ENCODE measurements around the gene ZNF185.

Gene ZNF185

DNA sequence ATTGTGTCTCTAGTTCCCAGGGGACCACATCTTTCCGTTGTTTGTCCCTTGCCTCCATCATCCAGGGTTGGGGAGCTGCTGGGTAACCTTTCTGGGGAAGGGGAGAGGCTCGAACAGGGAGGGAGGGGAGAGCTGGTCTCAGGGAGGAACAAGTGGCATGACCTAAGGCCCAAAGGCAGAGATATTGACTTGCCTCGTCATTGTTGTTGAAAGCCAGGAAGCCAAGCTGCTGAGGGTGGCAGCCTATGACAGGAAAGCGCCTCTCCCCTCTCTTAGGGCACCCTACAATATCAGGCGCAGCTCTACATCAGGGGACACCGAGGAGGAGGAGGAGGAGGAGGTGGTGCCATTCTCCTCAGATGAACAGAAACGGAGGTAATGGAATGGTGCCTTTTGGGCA is 20.8 kb downstream of the ZNF185 start:
- DNase-seq = no peak

DNA sequence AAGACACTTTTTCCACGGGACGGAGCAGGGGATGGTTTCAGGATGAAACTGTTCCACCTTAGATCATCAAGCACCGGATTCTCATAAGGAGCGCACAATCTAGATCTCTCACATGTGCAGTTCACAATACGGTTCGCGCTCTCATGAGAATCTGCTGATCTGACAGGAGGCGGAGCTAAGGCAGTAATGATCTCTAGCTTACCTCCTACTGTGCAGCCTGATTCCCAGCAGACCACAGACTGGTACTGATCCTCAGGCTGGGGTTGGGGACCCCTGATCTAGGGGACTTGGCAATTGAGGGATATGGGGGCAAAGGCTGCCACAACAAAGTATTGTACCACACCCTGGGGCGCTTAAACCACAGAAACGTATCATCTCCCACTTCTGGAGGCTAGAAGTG is 25.7 kb downstream of the ZNF185 start:
- no peak for DNase-seq

DNA sequence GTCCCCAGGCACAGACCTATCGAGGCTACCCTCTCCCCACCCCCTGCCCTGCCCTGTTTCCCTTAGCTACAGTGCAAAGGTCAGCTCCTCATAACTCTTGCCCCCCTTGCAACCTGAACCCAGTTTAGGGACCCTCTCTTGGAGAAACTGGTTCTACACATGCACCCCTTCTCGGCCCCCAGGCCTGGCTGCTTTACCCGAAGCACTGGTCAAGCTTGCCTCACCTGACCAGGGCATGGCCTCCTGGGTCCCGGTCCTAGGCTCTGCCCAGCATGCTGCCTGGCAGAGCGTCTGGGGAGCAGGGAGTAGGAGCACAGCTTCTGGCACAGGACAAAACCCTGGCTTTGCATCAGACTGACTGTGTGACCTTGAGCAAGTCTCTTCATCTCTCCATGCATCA is 28.0 kb downstream of the ZNF185 start:
- DNase-seq = no peak

DNA sequence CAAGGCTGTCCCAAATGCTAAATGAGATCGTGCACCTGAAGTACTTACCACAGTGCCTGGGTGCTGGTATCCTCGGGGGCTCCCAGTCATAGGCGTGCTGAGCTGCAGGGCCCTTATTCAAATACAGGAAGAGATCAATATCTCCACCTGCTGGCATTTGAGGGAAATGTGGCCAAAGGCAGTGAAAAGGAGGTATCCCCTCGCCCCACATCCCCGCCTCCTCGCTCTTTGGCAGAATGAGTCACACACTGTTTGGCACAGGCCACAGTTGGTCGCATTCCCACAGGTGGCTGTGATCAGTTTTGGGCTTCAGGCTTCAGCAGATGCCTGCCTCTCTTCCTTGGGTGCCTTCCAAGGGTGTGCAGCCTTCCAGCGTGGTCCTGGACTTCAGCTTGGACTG is 28.4 kb downstream of the ZNF185 start:
- DNase-seq = peak; percentile 36

DNA sequence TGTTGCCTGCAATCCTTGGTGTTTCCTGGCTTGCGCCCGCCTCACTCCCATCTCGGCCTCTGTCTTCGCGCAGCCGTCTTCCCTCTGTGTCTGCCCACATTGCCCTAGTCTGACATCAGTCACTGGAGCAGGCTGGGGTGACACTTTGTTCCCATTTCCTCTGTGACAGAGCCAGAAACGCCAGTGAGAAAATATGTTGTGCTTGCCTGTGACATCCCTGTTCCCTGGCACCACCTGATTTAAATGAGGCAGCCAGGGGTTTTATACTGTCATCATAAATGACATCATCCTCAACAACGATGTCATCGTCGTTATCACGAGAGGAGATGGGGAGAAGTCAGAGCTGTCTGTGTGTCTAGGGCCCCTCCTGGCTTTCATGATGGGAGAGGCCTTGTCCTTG is 29.1 kb downstream of the ZNF185 start:
- no peak for DNase-seq

DNA sequence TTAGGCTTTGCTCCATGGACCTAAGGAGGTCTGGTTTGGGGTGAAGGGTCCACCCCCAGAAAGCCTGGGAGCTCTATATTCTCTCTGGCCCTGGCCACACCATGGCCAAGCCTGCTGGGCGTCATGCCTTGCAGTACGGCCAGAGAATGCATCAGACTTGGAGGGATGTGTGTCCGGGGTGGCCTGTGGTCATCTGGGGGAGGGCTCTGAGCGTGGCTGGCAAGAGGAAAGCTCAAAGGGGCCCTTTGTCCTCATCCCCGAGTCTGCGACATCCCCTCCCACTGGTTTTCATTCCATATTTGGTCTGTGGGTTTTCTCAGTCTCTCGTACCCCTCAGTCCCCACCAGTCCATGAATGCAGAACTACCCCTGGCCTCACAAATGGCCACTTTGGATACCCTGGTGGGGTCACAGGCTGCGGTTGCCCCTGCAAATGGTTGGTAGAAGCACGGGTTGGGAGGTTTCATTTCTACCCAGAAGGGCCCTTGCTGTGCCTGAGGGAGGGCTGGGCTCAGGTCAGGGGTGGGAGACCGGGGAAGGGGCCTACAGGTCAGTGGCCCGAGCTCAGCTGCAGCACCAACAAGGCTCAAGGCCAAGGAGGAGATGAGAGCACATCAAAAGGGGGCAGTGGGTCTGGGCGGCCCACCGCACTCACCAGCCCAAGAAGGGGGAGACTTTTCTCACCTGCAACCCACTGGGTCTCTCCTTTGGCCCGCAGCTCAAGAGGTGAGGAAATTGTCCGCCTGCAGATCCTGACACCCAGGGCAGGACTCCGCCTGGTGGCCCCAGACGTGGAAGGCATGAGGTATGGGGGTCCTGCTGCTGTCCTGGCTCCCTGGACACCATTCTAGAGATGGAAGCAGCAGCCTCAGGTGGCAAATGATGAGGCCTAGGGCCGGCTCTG is 30.2 kb downstream of the ZNF185 start:
- no peak for DNase-seq

DNA sequence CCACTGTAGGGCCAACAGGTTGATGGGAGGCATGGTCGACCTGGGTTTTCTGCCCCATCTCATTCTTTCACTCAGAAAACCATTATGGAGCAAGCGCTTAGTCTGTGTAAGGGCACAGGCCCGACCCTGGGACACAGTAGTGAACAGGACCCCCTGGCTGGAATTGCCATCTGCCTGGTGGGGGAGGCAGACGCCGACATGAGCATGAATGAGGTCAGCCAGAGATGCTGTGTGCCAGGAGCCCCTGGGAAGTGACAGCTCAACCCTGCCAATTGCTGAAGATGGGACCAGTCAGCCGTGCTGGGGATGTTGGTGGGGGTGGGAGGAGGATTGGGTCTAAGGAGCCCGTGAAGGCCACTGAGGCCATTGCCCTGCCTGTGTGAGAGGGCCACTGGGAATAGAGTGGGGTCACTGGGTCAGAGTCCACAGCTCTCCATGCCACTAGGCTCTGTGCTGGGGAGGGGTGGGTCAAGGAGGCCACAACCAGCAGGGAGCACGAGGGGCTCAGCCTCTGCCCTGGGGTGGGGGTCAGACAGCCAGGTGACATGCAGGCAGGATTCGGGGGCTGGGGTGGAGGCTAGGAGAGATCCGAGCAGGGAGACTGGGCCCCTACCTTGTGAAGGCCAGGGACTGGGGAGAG is 31.0 kb downstream of the ZNF185 start:
- no peak for DNase-seq

DNA sequence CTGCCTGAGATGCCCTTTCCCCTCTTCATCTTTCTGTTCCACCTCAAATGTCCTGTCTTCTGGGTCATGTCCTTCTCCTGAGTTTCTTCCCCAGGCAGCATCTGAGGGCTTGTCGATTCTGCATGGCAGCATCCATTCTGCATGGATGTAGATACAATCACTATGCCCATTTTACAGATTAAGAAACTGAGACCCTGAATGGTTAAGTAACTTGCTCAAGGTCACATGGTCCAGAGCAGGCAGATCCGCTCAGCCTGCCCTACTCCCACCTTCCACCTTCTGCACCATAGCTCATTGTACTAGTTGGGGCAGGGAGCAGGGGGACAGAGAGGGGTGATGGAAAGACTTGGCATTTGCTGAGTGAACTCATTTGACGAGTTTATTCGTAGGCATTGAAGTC is 32.0 kb downstream of the ZNF185 start:
- no peak for DNase-seq

DNA sequence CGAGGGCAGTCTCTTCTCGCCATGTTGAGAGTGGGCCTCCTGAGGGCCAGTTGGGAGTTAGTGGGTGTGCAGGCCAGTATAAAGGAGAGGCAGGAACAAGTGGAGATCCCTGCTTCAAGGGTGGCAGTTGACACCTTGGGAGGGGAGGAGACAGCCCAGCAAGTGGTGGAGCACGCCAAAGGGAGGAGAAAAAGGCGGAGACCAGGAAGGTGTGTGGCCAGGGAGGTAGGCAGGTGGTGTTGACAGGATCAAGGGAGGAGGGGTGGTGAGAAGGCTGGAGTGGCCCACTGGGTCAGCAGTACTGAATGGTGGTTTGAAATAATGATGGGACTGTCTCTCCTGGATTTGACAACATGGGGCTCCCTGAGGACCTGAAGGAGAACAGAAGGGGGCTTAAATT is 32.6 kb downstream of the ZNF185 start:
- no peak for DNase-seq

DNA sequence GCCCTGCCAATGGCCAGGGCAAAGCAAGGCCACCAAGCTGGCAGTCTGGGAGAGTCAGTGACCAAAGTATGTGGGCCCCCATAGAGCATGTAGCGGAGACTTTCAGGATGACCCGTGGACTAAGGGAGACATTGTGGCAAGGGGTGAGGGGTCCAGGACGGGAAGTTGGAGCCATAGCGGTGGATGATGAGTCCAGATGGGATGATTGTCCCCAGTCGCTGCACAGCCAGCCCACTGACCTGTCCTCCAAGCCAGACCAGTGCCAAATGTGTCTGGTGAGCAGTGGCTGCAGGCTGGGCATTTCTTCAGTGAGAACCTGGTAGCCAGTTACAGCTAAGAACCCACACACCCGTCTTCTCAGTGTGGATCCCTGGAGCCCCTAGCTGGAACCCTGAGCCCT is 34.3 kb downstream of the ZNF185 start:
- DNase-seq = no peak

DNA sequence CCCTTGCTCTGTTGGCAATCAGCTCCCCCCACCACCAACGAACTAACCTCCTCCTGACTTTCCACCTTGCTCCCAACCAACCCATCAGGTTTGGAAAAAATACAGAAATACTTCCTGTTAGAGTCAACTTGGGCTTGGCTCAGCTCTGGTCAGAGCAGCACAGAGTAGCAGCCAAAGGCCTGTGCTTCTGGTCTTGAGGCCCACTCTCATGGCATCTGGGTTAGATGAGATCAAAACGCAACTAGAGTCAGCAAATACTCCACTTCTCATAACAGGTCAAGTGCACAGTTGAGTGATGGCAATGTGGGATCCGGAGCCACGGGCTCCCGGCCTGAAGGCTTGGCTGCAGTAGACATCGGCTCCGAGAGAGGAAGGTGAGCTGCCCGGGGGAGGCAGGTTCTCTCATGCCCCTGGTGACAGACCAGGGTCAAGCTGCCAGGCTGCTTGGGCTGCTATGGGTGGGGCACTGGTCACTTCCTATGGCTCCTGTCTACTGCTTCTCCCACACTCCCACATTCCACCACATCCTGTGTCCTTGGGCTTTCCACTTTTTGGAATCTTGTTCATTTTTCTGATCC is 34.8 kb downstream of the ZNF185 start:
- DNase-seq = no peak

DNA sequence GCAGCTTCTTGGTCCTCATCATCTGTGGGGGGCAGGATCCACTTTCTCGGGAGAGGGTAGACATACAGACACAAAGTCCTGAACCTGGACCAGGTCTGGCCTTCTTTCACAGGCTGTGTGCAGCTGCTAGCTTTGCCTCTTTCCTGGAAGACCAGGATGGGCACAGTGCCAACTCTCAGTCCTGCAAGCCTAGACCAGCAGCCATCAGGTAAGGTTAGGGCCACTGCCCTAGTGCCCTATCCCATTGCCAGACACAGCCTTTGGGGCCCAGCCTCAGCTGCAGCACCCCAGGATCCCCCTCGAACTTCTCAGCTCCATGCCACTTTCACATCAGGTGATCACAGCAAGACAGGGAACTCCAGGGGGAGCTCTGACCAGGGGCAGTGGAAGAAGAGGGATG is 38.4 kb downstream of the ZNF185 start:
- no peak for DNase-seq

DNA sequence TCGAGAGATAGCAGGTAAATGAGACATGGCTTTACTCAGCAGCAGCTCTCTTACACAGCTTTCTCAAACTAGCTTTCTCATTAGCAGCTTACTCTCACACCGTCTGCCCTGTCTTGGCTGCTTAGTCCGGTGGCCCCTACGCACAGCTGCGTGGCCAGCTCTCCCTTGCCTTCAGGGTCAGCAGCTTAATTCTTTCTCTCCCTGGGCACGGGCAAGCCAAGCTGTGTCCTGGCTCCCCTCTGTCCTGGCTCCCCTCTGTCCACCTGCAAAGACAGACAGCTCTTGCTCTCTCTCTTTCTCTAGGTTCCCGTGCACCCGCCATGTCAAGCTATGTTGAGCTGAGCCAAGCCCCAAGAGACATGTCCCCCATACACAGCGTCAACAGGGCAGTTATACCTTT is 39.4 kb downstream of the ZNF185 start:
- no peak for DNase-seq

DNA sequence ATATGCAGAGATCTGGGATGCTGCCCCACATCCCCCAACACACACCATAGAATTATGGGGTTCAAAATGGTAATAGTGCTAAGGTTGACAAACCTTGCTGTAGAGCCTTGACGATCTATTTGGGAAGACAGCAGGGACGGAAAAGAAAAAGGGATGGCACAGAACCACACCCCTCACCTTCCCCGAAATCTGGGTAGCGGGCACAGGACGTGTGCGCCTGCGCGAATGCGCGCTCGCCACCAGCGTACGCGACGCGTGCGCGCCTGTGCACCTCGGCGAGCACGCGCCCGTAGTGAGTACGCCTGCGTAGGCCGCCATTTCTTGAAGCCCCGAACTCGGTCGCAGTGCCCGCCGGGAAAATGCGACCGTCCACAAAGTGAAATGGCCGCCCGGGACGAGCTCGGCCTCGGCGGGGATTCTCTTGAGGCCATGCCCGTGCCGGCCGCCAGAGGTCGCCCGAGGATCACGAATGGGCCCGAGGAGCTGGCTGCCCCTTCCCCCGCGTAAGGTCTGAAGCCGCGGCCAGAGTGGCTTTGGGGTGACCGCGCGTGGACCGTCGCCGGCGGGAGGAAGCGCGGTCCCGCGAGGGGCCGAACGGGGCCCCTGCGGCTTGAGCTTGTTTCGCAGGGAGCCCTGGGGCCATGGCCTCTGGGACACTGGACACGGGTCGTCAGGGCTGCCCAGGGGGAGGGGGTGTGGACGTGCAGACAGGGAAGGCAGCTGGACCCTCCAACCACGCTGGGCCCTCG is 43.6 kb downstream of the ZNF185 start:
- DNase-seq = peak; percentile 80

DNA sequence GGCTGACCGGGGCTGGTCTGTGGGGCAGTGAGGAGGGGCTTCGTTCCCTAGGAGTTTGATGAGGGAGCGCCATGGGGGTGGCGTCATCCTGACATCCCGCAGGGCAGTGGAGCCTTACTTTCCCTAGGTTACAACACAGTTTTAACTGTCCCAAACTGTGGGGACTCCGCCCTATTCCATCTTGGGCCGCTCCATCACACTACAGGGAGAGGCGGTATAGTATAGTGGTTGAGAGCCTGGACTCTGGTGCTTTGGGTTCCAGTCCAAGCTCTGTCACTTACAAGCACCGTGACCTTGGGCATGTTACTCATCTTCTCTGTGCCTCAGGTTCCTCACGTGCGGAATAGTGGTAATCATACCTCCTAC is 44.2 kb downstream of the ZNF185 start:
- DNase-seq = no peak

DNA sequence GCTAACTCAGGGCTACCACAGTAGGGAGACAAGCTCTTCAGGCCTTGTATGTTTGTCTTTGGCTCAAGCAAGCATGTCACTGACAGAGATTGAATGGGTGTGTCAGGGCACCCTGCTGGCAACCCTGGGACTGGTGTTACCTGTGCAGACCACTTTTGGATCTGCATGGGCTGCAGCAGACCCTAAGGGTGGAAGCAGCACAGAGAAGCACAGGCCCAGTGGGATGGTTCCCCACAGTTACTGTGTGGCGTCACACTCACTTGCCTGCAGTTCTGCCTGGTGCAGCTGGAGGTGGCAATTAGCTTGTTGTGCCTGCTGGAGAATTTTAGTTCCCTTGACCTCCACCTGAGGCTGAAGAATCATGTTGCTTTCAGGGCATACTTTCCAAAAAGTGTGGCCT is 46.0 kb downstream of the ZNF185 start:
- DNase-seq = no peak

DNA sequence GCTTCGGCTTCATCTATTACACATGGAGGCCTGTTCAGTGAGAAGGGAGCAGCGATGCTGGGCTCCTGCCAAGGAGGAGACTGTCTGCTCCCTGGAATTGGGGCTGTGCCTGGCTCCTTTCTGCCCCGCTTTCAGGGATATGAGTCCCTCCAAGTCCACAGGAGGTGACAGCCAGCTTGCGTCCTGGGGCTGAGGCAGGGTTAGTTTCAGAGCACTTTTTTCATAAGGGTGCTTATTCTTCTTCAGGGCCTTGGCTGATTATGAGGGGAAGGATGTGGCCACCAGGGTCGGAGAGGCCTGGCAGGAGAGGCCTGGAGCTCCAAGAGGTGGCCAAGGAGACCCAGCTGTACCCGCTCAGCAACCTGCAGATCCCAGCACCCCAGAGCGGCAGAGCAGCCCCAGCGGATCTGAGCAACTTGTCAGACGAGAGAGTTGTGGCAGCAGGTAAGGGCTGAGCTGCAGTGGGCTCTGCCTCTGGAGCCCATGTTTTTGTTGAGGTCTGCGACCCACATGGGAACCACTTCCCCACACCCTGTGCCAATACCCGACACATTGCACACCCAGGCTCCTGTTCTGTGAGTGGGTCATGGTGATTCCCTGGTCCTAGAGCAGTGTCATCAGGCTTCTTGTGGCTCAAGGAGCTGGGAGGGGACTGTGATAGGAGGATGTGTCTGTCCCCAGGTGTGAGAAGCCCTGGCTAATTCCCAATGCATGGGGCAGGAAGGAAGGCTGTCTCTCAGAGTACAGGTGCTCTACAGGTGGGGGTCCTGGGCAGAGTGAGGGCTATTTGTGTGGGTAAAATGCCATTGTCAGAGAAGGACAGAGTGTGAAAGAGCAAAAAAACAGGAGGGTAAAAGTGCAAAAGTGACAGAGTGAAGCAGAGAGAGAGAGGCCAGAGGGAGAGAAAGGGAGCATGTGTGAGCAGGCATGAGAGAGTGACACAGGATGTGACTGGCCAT is 47.4 kb downstream of the ZNF185 start:
- DNase-seq = no peak

DNA sequence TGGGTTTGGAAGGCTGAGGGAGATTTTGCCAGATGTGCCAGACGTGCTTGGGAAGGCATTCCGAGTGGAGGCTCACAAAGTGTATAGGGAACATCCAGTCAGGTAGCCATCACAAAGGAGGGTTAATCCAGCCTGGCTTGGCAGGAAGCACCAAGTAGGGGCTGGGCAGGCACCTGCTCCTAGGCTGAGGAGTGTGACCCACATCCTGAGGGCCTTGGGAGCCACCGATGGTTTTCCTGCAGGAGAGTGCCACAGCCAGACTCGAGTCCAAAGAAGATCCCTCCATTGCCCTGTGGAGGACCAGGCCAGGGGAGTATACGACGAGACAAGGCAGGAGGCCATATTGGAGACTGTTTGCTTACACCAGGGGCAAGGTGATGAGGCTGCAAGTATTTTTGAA is 48.8 kb downstream of the ZNF185 start:
- no peak for DNase-seq
